Activated gamma-delta T cell treated with anti-CD3 and anti-CD28 coated beads, Interleukin-2, amount 50 U/mL, for 16 hours (primary cell): ENCODE data around the gene USP37.
A peak's percentile ranks its signal among the peaks of the same experiment; 100 is the strongest.

Experiments
- DNase-seq: peaks from one replicate; pipeline ENCODE4 v3.0.0-alpha.2; 2020; ENCODE audit warnings: low read depth

USP37 gene

DNA sequence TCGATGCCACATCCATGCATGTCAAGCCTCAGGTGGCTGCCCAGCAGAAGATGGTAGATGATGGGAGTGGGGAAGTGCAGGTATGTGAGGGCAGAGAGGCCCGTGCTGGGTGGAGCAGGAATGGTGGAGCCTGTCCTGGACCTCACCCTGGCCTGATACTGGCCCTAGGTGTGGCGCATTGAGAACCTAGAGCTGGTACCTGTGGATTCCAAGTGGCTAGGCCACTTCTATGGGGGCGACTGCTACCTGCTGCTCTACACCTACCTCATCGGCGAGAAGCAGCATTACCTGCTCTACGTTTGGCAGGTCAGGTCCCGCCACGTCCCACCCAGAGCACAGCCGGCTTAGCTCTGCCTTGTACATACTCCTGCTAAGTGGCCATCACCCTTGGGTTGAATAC is 136.3 kb downstream of the USP37 start:
- DNase-seq = no peak

DNA sequence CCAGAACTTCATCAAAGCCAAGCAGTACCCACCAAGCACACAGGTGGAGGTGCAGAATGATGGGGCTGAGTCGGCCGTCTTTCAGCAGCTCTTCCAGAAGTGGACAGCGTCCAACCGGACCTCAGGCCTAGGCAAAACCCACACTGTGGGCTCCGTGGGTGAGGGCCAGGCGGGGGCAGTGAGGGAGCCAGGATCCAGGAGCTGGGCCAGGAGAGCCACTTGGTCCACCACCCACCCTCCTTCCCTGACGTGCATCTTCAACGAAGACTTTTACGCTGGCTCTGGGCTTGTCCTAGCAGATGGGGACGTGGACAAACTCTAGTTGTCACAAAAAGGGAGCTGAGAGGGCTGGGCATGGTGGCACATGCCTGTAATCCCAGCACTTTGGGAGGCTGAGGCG is 137.4 kb downstream of the USP37 start:
- no peak for DNase-seq

DNA sequence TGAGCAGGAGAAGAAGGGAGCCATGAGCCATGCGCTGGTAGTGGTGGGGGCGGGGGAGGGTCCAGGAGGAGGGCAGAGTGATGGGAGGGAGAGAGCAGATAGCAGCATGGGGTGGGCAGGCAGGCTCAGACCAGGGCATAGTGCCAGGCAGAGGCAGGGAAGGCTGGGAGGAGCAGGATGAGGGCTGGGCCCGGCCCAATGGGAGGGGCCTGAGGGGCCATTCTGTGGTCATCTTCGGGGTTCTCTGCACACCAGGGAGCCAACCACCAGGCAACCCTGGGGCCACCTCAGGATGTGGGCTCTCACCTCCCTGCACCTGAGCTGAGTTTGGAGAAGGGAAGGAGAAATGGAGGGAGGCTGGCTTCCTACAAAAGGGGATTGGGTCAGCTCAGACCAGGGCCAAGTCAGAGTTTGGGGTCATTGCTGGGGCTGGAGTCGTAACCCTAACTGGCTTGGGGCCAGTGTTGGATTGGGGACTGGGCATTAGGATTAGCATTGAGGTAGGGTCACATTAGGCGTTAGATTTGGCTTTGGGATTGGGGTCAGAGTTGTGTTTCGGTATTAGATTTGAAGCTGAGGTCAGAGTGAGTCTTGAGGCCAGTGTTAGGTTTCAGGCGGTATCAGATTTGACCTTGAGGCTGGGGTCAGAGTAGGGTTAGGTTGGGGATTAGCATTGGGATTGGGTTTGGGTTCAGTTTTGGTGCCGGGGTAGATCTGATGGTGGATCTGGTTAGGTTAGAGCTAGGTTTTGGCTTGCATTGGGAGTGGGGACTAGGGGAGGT is 138.0 kb downstream of the USP37 start:
- DNase-seq = no peak

DNA sequence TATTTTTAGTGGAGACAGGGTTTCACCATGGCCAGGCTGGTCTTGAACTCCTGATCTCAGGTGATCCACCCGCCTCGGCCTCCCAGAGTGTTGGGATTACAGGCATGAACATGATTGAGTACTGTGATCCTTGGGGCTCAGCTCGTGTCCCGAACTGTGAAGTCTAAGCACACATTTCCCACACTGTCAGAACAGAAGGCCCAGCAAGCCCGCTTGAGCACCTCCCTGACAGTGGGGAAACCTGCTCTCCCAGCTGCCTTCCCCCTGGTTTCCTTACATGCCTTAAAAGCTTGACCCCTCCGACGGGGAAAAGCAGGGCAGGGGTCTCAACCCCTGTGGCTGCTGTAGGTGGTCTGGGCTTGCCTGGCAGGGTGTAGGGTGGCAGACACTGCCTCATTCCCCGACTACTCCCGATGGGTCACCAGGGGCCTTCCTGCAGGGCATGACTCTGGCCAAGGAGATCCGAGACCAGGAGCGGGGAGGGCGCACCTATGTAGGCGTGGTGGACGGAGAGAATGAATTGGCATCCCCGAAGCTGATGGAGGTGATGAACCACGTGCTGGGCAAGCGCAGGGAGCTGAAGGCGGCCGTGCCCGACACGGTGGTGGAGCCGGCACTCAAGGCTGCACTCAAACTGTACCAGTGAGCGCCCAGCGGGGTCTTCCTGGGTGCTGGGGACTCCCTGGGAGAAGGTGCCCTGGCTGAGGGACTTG is 139.1 kb downstream of the USP37 start:
- DNase-seq = no peak

DNA sequence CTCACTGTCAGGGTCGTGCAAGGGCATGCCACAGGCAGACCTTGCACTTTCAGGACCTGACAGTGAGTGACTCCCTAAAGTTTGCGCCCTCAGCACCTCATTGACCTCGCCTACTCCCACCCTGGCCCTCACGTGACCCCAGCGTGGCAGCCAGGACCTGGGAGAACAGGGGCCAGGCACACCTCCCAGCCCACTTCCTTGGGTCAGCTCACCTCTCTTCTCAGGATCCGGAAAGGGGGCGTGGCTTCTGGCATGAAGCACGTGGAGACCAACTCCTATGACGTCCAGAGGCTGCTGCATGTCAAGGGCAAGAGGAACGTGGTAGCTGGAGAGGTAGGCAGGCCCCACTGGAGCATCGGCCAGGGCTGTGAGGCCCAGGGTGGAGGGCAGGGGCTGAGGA is 140.4 kb downstream of the USP37 start:
- DNase-seq = no peak

DNA sequence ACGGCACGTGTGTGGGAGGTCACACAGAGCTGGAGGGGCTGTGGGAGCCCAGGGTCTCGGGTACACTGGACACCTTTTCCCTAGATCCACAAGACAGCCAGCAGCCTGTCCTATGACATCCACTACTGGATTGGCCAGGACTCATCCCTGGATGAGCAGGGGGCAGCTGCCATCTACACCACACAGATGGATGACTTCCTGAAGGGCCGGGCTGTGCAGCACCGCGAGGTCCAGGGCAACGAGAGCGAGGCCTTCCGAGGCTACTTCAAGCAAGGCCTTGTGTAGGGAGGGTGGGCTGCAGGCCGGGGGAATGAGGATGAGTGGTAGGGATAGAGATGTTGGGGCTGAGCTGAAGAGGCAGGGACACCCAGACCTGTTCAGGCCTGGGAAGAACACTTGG is 142.6 kb downstream of the USP37 start:
- no peak for DNase-seq

DNA sequence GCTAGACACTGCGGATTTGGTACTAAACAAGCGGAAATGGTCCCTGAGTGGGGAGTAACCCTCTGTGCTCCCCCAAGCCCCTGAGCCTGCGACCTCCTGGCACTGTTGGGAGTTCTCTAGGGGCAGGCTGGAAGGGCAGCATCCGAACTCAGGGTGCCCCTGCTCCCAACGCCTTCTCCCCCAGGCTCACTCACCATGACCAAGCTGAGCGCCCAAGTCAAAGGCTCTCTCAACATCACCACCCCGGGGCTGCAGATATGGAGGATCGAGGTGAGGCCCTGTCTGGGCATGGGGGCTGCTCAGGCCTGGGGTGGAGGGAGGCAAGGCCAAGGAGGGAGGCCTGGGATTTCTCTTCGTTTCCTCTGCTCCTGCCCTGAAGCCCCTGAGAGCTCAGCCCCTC is 144.6 kb downstream of the USP37 start:
- DNase-seq = no peak

DNA sequence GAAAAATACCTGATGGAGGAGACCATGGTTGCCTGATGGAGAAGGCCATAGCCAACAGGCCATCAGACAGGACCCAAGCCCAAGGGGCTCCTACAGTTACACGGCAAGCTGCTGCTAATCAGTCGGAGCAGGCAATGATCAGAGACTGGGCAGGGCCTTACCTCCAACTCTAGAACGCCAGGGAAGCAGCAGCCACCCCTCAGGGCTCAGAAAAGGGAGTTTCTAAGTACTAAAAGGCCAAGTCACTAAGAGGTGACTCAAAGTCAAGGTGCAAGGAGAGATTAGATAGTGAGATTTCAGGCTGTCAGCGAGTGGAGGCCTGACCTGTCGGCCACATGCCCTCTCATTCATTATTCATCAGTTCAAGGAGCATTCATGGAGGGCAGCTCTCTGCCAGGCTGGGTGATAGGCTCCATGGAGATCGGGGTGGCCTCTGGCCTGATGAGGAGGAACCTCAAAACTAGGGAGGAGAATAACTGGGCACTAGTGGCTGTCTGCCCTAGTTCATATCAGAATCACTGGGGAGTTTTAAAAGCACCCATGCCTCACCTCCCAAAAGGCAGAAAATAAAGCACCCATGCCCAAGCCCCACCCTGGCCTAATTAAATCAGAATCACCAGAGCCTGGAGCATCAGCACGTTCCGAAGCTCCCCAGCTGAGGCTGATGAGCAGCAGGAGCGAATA is 145.6 kb downstream of the USP37 start:
- no peak for DNase-seq

DNA sequence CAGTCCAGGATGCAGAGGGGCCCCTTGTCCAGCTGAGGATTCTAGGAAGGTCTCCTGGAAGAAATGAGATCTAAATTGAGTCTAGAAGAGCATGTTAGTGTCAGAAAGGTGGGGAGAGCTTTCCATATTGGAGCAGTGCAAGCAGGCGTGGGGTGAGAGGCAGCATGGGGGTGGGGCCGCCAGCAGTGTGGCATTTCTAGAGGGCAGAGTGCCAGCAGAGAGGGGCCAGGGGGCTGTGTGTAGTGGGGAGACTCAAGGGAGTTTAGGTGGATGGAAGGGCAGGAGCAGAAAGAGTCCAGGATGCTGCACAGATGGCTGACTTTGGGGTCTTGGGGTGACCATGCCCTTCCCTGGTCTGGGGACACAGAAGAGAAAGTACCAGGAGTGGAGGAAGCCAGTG is 147.1 kb downstream of the USP37 start:
- no peak for DNase-seq

DNA sequence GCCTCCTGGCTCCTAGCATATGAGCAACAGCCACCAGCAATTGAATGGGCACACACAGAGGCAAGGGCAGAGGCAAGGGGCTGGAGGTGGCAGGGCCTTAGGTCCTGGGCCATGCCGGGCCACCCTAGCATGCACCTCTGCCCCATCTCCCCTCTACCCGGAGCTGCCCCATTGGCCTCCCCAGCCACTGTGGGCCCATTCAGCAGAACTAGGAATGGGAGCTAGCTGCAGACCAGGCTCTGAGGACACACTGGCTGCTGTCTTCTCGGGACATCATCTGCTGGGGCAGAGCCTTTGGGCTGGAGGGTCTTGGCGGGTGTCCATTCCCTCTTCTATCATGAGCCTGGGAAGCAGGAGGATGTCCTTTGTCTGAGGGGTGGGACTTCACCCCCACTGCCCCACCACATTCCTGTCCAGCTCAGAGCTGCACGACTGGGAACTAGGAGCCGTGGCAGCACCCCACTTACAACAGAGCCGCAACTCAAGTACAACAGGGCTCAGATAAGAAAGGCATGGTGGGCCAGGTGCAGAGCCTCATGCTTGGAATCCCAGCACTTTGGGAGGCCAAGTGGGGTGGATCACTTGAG is 148.4 kb downstream of the USP37 start:
- no peak for DNase-seq

DNA sequence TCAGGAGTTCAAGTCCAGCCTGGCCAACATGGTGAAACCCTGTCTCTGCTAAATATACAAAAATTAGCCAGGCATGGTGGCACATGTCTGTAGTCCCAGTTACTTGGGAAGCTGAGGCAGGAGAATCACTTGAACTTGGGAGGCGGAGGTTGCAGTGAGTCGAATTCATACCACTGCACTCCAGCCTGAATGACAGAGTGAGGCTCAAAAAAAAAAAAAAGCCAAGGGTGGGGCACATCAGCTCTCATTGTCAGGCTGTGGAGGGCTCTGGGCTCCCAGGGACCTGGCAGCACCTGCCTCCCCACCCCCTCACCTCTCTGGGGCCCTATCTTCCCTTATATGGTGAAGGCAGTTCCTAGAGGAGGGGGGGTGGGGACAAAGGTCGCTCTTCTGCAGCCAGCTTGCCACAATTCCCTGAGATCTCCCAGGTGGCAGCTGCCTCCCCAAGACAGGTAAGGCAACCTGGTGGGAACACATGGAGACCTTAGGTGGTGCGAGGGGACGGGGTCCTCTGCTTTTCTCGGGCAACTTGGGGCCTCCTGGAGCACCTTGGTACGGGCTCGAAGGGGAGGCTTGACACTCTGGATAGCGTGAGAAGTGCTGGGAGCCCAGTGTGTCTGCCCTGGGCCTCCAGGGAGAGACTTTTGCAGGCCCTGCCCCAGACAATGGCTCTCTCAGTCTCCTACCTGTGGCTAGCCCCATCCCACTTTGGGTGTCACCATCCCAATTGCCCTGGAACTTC is 149.3 kb downstream of the USP37 start, which contains the start of gene VIL1:
TSS of gene VIL1 (plus strand) at position 407 of the 742 bp plus-strand sequence. CDS start 4,656 bp downstream, outside the sequence.
- DNase-seq = no peak

DNA sequence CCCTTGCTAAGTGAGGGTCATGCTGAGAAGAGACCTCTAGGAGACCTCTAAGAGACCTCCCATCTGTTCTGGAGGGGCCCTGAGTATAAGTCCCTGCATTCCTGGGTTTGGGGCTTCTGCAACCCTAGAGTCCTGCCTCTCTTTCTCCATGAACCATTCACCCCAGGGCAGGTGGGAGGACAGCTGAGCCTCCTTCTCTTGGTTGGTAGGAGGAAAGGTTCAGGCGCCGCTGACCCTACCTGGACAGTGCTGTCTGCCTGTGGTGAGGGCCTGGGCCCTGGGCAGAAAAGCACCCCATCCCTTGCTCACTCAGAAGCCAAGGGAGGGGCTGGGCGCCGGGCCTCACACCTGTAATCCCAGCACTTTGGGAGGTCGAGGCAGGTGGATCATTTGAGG is 149.8 kb downstream of the USP37 start:
- DNase-seq = no peak

DNA sequence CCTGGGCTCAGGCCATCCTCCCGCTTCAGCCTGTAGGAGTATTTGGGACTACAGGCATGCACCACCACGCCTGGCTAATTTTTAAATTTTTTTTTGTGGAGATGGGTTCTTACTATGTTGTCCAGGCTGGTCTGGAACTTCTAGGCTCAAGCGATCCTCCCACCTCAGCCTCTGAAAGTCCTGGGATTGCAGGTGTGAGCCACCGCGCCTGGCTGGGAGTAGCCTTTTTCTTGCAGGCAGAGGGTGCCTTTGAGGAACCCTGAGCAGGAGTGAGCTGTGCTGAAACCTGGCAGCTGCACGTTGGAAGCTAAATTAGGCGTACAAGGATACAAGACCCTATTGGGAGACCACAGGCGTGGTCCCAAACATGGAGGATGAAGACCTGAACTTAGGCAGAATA is 160.4 kb downstream of the USP37 start:
- no peak for DNase-seq

DNA sequence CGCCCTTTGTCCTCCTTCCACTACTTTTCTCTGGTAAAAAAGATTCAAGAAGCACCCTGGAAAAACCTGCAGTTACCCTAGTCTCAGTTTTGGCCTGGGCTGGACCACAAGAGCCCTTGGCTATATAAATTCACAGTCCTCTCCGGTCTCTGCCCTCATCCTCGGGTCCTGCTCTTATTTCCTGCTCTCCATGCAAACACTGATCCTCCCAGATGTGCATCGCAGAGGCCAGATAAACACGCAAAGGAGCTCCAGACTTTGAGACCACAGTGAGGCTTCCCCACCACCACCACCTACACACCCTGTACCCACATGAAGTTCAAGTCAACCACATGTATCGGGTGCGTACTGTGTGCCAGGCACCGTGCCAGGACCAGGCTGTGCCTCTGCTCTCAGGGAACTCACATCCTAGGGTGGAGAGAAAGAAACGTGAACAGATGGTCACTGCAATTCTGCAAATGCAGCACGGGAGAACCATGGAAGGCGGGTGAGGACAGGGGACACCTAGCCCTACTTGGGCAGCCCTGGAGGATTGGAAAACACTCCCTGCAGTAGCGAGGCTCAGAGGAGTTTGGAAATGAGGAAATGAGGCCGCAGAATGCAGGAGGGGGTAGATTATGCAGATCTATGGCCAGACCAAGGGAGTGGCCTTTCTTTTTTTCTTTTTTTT is 161.1 kb downstream of the USP37 start:
- DNase-seq = peak; percentile 52

DNA sequence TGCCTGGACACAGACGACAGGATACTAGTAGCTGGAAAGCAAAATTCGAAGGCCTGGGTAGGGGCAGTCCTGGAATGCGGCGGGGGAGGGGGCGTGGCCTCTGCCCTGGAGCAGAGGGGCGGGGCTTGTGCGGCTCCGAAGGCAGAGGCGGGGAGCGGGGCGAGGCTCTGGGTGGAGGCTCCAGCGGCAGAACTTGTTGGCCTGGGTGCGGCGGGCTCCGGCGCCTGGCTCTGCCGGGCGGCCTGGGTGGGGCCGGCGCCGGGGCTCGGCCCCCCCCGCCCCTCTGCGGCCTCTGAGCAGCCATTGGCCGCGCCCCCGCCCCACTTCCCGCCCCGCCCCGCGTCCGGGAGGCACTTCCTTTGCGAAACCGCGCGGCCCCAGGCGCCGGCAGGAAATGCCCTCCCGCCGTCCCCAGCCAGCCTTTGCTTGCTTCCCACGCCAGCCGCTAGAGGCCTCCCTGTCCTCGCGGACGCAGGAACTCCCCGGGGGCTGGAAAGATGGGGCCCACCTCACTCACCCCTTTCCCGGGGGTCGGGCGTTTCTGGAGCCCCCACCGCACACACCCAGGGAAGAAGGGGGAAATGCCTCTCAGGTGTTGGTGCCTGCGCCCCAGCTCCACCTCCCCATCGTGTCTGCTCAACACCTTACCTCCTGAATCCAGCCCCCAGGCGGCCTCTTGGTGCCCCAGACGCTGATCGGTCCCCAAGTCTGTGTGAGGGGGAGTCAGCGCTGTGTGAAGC is 161.8 kb downstream of the USP37 start:
- peak; percentile 89 for DNase-seq

DNA sequence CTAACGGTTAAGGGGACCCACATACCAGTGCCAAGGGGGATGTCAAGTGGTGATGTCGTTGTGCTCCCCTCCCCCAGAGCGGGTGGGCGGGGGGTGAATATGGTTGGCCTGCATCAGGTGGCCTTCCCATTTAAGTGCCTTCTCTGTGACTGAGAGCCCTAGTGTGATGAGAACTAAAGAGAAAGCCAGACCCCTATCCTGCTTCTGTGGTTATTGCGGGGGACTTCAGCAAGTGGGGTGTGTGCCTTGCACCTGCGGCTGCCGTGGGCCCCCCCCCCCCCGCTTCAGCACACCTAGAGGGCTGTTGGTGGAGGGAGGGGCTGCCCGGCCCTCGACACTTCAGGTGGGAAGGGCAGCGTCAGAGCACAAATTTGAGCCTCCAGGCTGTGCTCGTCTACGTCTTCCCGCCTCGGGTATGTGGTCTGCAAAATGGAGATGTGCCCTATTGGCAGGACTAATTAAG is 162.4 kb downstream of the USP37 start:
- no peak for DNase-seq

DNA sequence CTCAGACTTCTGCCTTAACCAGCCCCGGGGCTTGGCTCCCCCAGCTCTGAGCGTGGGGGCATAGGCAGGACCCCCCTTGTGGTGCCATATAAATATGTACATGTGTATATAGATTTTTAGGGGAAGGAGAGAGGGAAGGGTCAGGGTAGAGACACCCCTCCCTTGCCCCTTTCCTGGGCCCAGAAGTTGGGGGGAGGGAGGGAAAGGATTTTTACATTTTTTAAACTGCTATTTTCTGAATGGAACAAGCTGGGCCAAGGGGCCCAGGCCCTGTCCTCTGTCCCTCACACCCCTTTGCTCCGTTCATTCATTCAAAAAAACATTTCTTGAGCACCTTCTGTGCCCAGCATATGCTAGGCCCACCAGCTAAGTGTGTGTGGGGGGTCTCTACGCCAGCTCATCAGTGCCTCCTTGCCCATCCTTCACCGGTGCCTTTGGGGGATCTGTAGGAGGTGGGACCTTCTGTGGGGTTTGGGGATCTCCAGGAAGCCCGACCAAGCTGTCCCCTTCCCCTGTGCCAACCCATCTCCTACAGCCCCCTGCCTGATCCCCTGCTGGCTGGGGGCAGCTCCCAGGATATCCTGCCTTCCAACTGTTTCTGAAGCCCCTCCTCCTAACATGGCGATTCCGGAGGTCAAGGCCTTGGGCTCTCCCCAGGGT is 162.9 kb downstream of the USP37 start:
- DNase-seq = no peak

DNA sequence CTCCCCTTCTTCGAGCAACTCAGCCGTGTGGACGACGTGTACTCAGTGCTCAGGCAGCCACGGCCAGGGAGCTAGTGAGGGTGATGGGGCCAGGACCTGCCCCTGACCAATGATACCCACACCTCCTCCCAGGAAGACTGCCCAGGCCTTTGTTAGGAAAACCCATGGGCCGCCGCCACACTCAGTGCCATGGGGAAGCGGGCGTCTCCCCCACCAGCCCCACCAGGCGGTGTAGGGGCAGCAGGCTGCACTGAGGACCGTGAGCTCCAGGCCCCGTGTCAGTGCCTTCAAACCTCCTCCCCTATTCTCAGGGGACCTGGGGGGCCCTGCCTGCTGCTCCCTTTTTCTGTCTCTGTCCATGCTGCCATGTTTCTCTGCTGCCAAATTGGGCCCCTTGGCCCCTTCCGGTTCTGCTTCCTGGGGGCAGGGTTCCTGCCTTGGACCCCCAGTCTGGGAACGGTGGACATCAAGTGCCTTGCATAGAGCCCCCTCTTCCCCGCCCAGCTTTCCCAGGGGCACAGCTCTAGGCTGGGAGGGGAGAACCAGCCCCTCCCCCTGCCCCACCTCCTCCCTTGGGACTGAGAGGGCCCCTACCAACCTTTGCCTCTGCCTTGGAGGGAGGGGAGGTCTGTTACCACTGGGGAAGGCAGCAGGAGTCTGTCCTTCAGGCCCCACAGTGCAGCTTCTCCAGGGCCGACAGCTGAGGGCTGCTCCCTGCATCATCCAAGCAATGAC is 163.6 kb downstream of the USP37 start:
- no peak for DNase-seq

DNA sequence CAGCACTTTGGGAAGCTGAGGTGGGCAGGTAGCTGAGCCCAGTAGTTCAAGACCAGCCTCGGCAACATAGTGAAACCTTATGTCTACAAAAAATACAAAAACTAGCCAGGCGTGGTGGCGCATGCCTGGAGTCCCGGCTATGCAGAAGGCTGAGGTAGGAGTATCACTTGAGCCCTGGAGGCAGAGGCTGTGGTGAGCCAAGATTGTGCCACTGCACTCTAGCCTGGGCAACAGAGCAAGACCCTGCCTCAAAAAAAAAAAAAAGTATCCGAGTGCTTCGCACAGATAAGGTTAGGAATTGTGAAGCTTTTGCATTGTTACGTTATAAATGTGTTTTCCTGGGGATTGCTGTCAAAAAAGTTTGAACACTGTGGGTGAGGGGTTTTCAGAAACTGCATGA is 164.3 kb downstream of the USP37 start:
- DNase-seq = no peak
